K562 (cell line): Measurements from ENCODE around the gene SURF4.
"Not testable (repeated sequence)": the region's sequence is repeated elsewhere in the genome, so short reads cannot be mapped to it uniquely, and the experiment has no call there.

Experiments used
- CC2D1A ChIP-seq: fragments of 450-650 bp; IDR thresholded peaks from 2 replicates; pipeline ENCODE4 v1.6.1; 2017; ENCODE audit warnings: mild to moderate bottlenecking
- CREM ChIP-seq: IDR thresholded peaks from 2 replicates; pipeline ENCODE4 v1.6.1; 2014; ENCODE audit warnings: antibody characterized with exemption, low read depth
- EP300 ChIP-seq: IDR thresholded peaks from 2 replicates; pipeline ENCODE4 v1.6.1; 2012; ENCODE audit warnings: low read length, improper control_type of control experiment
- MAFK ChIP-seq: IDR thresholded peaks from 2 replicates; pipeline ENCODE4 v1.6.1; 2011; ENCODE audit warnings: low read length, improper control_type of control experiment
- MYNN ChIP-seq, 2 experiments: sonication (generic); formaldehyde crosslinking in 1 of 2; IDR thresholded peaks; 2 replicates each; pipeline versions ENCODE4 v1.5.0 to v1.6.1; 2016 to 2020; ENCODE audit warnings: antibody characterized with exemption in 1 of 2, missing genetic modification reagents in 1 of 2
- ZNF347 ChIP-seq: fragments of 450-650 bp; formaldehyde crosslinking; IDR thresholded peaks from 2 replicates; pipeline ENCODE4 v1.4.0; 2020; ENCODE audit warnings: low read depth, mild to moderate bottlenecking, moderate library complexity
- ZNF431 ChIP-seq: sonication (generic); formaldehyde crosslinking; IDR thresholded peaks from 2 replicates; pipeline ENCODE4 v1.8.0; 2022; ENCODE audit warnings: mild to moderate bottlenecking, missing genetic modification reagents
- ZNF445 ChIP-seq: fragments of 250-450 bp; sonication (Bioruptor Pico); IDR thresholded peaks from 2 replicates; pipeline ENCODE4 v1.4.0; 2020; ENCODE audit warnings: low read depth, mild to moderate bottlenecking, moderate library complexity
- TF ChIP-seq, protein P1 (sequence below): sonication (generic); formaldehyde crosslinking; IDR thresholded peaks from 2 replicates; pipeline ENCODE4 v1.8.1; 2023; ENCODE audit warnings: mild to moderate bottlenecking, missing genetic modification reagents
- TF ChIP-seq, protein P2 (sequence below): sonication (generic); formaldehyde crosslinking; IDR thresholded peaks from 2 replicates; pipeline ENCODE4 v1.5.0; 2020; ENCODE audit warnings: missing genetic modification reagents
- TF ChIP-seq, protein P3 (sequence below): fragments of 450-650 bp; formaldehyde crosslinking; IDR thresholded peaks from 2 replicates; pipeline ENCODE4 v1.4.0; 2022; ENCODE audit warnings: missing genetic modification characterization

DNA sequence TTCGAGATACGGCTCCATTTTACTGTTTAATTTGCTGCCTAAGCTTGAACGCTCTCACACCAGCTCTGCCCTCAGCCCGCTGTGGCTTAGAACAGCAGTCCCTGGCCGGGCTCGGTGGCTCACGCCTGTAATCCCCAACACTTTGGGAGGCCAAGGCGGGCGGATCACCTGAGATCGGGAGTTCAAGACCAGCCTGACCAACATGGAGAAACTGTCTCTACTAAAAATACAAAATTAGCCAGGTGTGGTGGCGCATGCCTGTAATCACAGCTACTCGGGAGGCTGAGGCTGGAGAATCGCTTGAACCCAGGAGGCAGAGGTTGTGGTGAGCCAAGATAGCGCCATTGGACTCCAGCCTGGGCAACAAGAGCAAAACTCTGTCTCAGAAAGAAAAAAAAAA, 1.4 kb upstream of the SURF4 start:
- TF ChIP-seq, protein P1, sequence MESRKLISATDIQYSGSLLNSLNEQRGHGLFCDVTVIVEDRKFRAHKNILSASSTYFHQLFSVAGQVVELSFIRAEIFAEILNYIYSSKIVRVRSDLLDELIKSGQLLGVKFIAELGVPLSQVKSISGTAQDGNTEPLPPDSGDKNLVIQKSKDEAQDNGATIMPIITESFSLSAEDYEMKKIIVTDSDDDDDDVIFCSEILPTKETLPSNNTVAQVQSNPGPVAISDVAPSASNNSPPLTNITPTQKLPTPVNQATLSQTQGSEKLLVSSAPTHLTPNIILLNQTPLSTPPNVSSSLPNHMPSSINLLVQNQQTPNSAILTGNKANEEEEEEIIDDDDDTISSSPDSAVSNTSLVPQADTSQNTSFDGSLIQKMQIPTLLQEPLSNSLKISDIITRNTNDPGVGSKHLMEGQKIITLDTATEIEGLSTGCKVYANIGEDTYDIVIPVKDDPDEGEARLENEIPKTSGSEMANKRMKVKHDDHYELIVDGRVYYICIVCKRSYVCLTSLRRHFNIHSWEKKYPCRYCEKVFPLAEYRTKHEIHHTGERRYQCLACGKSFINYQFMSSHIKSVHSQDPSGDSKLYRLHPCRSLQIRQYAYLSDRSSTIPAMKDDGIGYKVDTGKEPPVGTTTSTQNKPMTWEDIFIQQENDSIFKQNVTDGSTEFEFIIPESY (CRISPR knock-in tag), result peak; percentile 93
- TF ChIP-seq, protein P2, sequence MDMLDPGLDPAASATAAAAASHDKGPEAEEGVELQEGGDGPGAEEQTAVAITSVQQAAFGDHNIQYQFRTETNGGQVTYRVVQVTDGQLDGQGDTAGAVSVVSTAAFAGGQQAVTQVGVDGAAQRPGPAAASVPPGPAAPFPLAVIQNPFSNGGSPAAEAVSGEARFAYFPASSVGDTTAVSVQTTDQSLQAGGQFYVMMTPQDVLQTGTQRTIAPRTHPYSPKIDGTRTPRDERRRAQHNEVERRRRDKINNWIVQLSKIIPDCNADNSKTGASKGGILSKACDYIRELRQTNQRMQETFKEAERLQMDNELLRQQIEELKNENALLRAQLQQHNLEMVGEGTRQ, result not testable (repeated sequence)
- not testable (repeated sequence) for TF ChIP-seq EP300; CC2D1A; ZNF431; MYNN (IDR thresholded peaks at IDR 0.05); MYNN (CRISPR knock-in tag; IDR thresholded peaks at IDR 0.05); ZNF445 (CRISPR knock-in tag); MAFK; ZNF347 (CRISPR knock-in tag); CREM
- TF ChIP-seq, protein P3, sequence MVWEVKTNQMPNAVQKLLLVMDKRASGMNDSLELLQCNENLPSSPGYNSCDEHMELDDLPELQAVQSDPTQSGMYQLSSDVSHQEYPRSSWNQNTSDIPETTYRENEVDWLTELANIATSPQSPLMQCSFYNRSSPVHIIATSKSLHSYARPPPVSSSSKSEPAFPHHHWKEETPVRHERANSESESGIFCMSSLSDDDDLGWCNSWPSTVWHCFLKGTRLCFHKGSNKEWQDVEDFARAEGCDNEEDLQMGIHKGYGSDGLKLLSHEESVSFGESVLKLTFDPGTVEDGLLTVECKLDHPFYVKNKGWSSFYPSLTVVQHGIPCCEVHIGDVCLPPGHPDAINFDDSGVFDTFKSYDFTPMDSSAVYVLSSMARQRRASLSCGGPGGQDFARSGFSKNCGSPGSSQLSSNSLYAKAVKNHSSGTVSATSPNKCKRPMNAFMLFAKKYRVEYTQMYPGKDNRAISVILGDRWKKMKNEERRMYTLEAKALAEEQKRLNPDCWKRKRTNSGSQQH (CRISPR knock-in tag), result not testable (repeated sequence)
